OCI-LY7 (cell line): ENCODE data around the gene KRTAP10-9. TPM values are rescaled to one million over a fixed set of nuclear protein-coding genes. Genes with fewer than 3 reads are reported as not detected.

Experiments
- total RNA-seq, 2 experiments: library from RNA; depleted of rRNA in 1 of 2; stranded (reverse); fragments of >200 nt in 1 of 2; shearing (Covaris generic) in 1 of 2; gene quantifications; 2 replicates each; pipeline ENCODE4 v1.2.3, GENCODE V29; 2014 to 2022

Gene KRTAP10-9
- total RNA-seq, 2 experiments from 2014 or later: not detected

Other genes with a start within 250 kb of the KRTAP10-9 start
- not detected in 2 replicates for gene LRRC3, start 171.6 kb upstream of the KRTAP10-9 start, total RNA-seq (2014; rRNA removed; shearing (Covaris generic))
- gene LRRC3, start 171.6 kb upstream of the KRTAP10-9 start, total RNA-seq (2022): not detected in 2 replicates
- 0.13 TPM in 1 of 2 replicates, not detected in the other for gene KRTAP10-1, start 86.9 kb upstream of the KRTAP10-9 start, total RNA-seq (2014; rRNA removed; shearing (Covaris generic))
- gene KRTAP10-1, start 86.9 kb upstream of the KRTAP10-9 start, total RNA-seq (2022): not detected in 2 replicates
- not detected in 2 replicates for gene KRTAP10-2, start 75.6 kb upstream of the KRTAP10-9 start, total RNA-seq (2014; rRNA removed; shearing (Covaris generic))
- gene KRTAP10-2, start 75.6 kb upstream of the KRTAP10-9 start, total RNA-seq (2022): not detected in 2 replicates
- gene KRTAP10-3, start 68.3 kb upstream of the KRTAP10-9 start, total RNA-seq (2014; rRNA removed; shearing (Covaris generic)): not detected in 2 replicates
- gene KRTAP10-3, start 68.3 kb upstream of the KRTAP10-9 start, total RNA-seq (2022): not detected in 2 replicates
- gene KRTAP10-4, start 53.4 kb upstream of the KRTAP10-9 start, total RNA-seq (2014; rRNA removed; shearing (Covaris generic)): not detected in 2 replicates
- not detected in 2 replicates for gene KRTAP10-4, start 53.4 kb upstream of the KRTAP10-9 start, total RNA-seq (2022)
- not detected in 2 replicates for gene KRTAP10-5, start 46.5 kb upstream of the KRTAP10-9 start, total RNA-seq (2014; rRNA removed; shearing (Covaris generic))
- gene KRTAP10-5, start 46.5 kb upstream of the KRTAP10-9 start, total RNA-seq (2022): not detected in 2 replicates
- not detected in 2 replicates for gene KRTAP10-6, start 34.6 kb upstream of the KRTAP10-9 start, total RNA-seq (2014; rRNA removed; shearing (Covaris generic))
- not detected in 2 replicates for gene KRTAP10-6, start 34.6 kb upstream of the KRTAP10-9 start, total RNA-seq (2022)
- gene KRTAP10-7, start 26.5 kb upstream of the KRTAP10-9 start, total RNA-seq (2014; rRNA removed; shearing (Covaris generic)): not detected in 2 replicates
- gene KRTAP10-7, start 26.5 kb upstream of the KRTAP10-9 start, total RNA-seq (2022): not detected in 2 replicates
- not detected in 2 replicates for gene KRTAP10-8, start 15.0 kb upstream of the KRTAP10-9 start, total RNA-seq (2014; rRNA removed; shearing (Covaris generic))
- not detected in 2 replicates for gene KRTAP10-8, start 15.0 kb upstream of the KRTAP10-9 start, total RNA-seq (2022)
- not detected in 2 replicates for gene KRTAP10-10, start 10.3 kb downstream of the KRTAP10-9 start, total RNA-seq (2014; rRNA removed; shearing (Covaris generic))
- not detected in 2 replicates for gene KRTAP10-10, start 10.3 kb downstream of the KRTAP10-9 start, total RNA-seq (2022)
- gene KRTAP10-11, start 19.3 kb downstream of the KRTAP10-9 start, total RNA-seq (2014; rRNA removed; shearing (Covaris generic)): not detected in 2 replicates
- not detected in 2 replicates for gene KRTAP10-11, start 19.3 kb downstream of the KRTAP10-9 start, total RNA-seq (2022)
- not detected in 2 replicates for gene KRTAP12-4, start 27.6 kb downstream of the KRTAP10-9 start, total RNA-seq (2014; rRNA removed; shearing (Covaris generic))
- gene KRTAP12-4, start 27.6 kb downstream of the KRTAP10-9 start, total RNA-seq (2022): not detected in 2 replicates
- not detected in 2 replicates for gene KRTAP12-3, start 30.8 kb downstream of the KRTAP10-9 start, total RNA-seq (2014; rRNA removed; shearing (Covaris generic))
- not detected in 2 replicates for gene KRTAP12-3, start 30.8 kb downstream of the KRTAP10-9 start, total RNA-seq (2022)
- gene KRTAP12-2, start 39.8 kb downstream of the KRTAP10-9 start, total RNA-seq (2014; rRNA removed; shearing (Covaris generic)): not detected in 2 replicates
- not detected in 2 replicates for gene KRTAP12-2, start 39.8 kb downstream of the KRTAP10-9 start, total RNA-seq (2022)
- not detected in 2 replicates for gene KRTAP12-1, start 55.1 kb downstream of the KRTAP10-9 start, total RNA-seq (2014; rRNA removed; shearing (Covaris generic))
- not detected in 2 replicates for gene KRTAP12-1, start 55.1 kb downstream of the KRTAP10-9 start, total RNA-seq (2022)
- not detected in 2 replicates for gene KRTAP10-12, start 70.1 kb downstream of the KRTAP10-9 start, total RNA-seq (2014; rRNA removed; shearing (Covaris generic))
- gene KRTAP10-12, start 70.1 kb downstream of the KRTAP10-9 start, total RNA-seq (2022): not detected in 2 replicates
- gene TSPEAR, start 84.5 kb downstream of the KRTAP10-9 start, total RNA-seq (2014; rRNA removed; shearing (Covaris generic)): not detected in 2 replicates
- not detected in 2 replicates for gene TSPEAR, start 84.5 kb downstream of the KRTAP10-9 start, total RNA-seq (2022)
- 104 and 121 TPM in 2 replicates for gene UBE2G2, start 174.7 kb downstream of the KRTAP10-9 start, total RNA-seq (2014; rRNA removed; shearing (Covaris generic))
- 137 and 141 TPM in 2 replicates for gene UBE2G2, start 174.7 kb downstream of the KRTAP10-9 start, total RNA-seq (2022)
- gene SUMO3, start 191.0 kb downstream of the KRTAP10-9 start, total RNA-seq (2014; rRNA removed; shearing (Covaris generic)): 59.5 and 60.3 TPM in 2 replicates
- gene SUMO3, start 191.0 kb downstream of the KRTAP10-9 start, total RNA-seq (2022): 85.5 and 94.6 TPM in 2 replicates
- 38.3 and 38.9 TPM in 2 replicates for gene PTTG1IP, start 246.6 kb downstream of the KRTAP10-9 start, total RNA-seq (2014; rRNA removed; shearing (Covaris generic))
- gene PTTG1IP, start 246.6 kb downstream of the KRTAP10-9 start, total RNA-seq (2022): 56.3 and 58.1 TPM in 2 replicates